AG04449 (cell line): ENCODE data around the gene SLC39A6.

Experiments
- CTCF ChIA-PET: fragments of 350-600 bp; formaldehyde crosslinking; extraction: SDS; loops from one replicate; lab custom pipeline; 2021; ENCODE audit warnings: antibody characterized with exemption; lab: Yijun Ruan, JAX
- POLR2A ChIA-PET: fragments of 400-600, 350-600 bp; formaldehyde crosslinking; extraction: SDS; loops from one replicate; lab custom pipeline; 2020; ENCODE audit warnings: antibody characterized with exemption, inconsistent platforms; lab: Yijun Ruan, JAX
- DNase-seq: peaks from one replicate; pipeline ENCODE4 v3.0.0-alpha.2; 2010; ENCODE audit warnings: low read depth, low spot score
- H3K4me3 ChIP-seq: 2 replicates; pipeline ENCODE4 v1.5.1; 2011; ENCODE audit warnings: low read depth, mild to moderate bottlenecking, control low read depth, low read length
- CTCF ChIP-seq: IDR thresholded peaks from one replicate; pipeline ENCODE4 v1.5.1; 2011; ENCODE audit warnings: mild to moderate bottlenecking, moderate library complexity, low read length, control low read depth, inconsistent platforms; ENCODE audit not compliant: insufficient read depth; ENCODE audit errors: missing control alignments

Gene SLC39A6

GRCh38 chr18:36130039-36130831 is 1.1 kb upstream of the SLC39A6 start:
- TF ChIP-seq CTCF = no peak
- no peak for DNase-seq
- POLR2A ChIA-PET = interaction anchor here (0.6 to 1.7 kb wide), 5 partner anchors 11 to 428 kb away, joined by 3 to 8 read pairs (median 3); partner anchors contain the start of gene FHOD3
- CTCF ChIA-PET = interaction anchor here (0.5 to 3.1 kb wide), 11 partner anchors 9 to 627 kb away, joined by 3 to 11 read pairs (median 3); no protein-coding TSS in a partner anchor
- peak overlapping the region; percentile 98 for H3K4me3 ChIP-seq

GRCh38 chr18:36128907-36129299 is 237 bp downstream of the SLC39A6 start:
- H3K4me3 ChIP-seq = peak overlapping the region; percentile 98
- DNase-seq = no peak
- ChIA-PET POLR2A (interaction anchor here (0.6 to 1.7 kb wide), 2 partner anchors 25 to 164 kb away, joined by 3 to 8 read pairs; no protein-coding TSS in a partner anchor), CTCF (interaction anchor here (0.5 to 3.1 kb wide), 12 partner anchors 9 to 628 kb away, joined by 3 to 11 read pairs (median 3); no protein-coding TSS in a partner anchor)
- no peak for TF ChIP-seq CTCF

- POLR2A ChIA-PET = interaction anchor here (1.7 kb wide), 1 partner anchor 25 kb away, joined by 8 read pairs; no protein-coding TSS in a partner anchor
- CTCF ChIA-PET = interaction anchor here (0.7 to 3.1 kb wide), 8 partner anchors 12 to 165 kb away, joined by 3 to 11 read pairs (median 4); no protein-coding TSS in a partner anchor
- H3K4me3 ChIP-seq = peak overlapping the region; percentile 98
- no peak for TF ChIP-seq CTCF
- DNase-seq = no peak
Observed at GRCh38 chr18:36128530-36128870, 640 bp downstream of the SLC39A6 start.

GRCh38 chr18:36127836-36128529 is 1.2 kb downstream of the SLC39A6 start:
- peak overlapping the region; percentile 98 for H3K4me3 ChIP-seq
- ChIA-PET CTCF (interaction anchor here (0.7 to 2.8 kb wide), 6 partner anchors 11 to 165 kb away, joined by 3 to 11 read pairs (median 4); no protein-coding TSS in a partner anchor), POLR2A (no interaction called here)
- TF ChIP-seq CTCF = no peak
- DNase-seq = no peak

GRCh38 chr18:36126668-36127067 is 2.5 kb downstream of the SLC39A6 start:
- CTCF ChIA-PET = interaction anchor here (2.8 kb wide), 1 partner anchor 158 kb away, joined by 10 read pairs; no protein-coding TSS in a partner anchor
- TF ChIP-seq CTCF = no peak
- H3K4me3 ChIP-seq = no peak overlapping the region
- no peak for DNase-seq
- POLR2A ChIA-PET = no interaction called here
